Measurements from ENCODE around the gene CLRN1. TPM values are rescaled to one million over a fixed set of nuclear protein-coding genes. Genes with fewer than 3 reads are reported as not detected.
"Not testable (repeated sequence)": the region's sequence is repeated elsewhere in the genome, so short reads cannot be mapped to it uniquely, and the experiment has no call there.

The CLRN1 gene
- total RNA-seq, 1 donor from 2014 or later = not detected

DNA sequence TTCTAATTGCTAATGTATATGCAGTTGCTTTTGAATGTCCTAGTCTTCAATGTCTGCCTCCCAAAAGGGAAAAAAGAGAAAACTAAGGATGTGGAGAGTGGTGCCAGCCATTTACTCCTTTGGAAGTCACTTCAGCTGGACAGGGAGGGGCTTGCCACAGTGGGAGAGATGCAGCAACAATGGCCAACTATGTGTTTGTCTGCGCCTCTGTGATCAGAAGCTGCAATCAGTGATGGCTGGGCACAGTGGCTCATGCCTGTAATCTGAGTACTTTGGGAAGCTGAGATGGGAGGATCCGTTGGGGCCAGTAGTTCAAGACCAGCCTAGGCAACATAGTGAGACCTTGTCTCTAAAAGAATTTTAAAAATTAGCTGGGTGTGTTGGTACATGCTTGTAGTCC is 16.7 kb upstream of the CLRN1 start:
- H3K4me3 Mint-ChIP-seq = no peak overlapping the region
- peaks cover 8% of the 10 kb centered on the region for H3K27me3 Mint-ChIP-seq
- H3K27ac Mint-ChIP-seq = no peak overlapping the region
- DNase-seq (ENCODE audit: extremely low spot score, unreplicated experiment) = no peak
- peaks cover 7% of the 10 kb centered on the region for H3K9me3 Mint-ChIP-seq
- no peaks in the 10 kb centered on the region for H3K4me1 Mint-ChIP-seq (ENCODE audit: unreplicated experiment)
- H3K36me3 Mint-ChIP-seq = no peaks in the 10 kb centered on the region
- TF ChIP-seq CTCF (conservative IDR thresholded peaks at IDR 0.05) = no peak

DNA sequence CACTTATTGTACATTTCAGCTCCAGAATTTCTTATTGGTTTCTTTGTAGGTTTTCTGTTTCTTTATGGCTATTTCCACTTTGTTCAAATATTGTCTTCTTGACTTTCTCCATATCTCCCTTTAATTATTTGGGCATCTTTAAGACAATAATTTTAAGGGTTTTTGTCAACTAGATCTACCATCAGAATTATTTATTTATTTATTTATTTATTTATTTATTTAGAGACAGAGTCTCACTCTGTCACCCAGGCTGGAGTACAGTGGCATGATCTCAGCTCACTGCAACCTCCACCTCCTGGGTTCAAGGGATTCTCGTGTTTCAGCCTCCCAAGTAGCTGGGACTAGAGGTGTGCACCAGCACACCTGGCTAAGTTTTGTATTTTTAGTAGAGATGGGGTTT is 15.9 kb upstream of the CLRN1 start:
- peaks cover 12% of the 10 kb centered on the region for H3K27me3 Mint-ChIP-seq
- not testable (repeated sequence) for DNase-seq (ENCODE audit: extremely low spot score, unreplicated experiment); H3K9me3 Mint-ChIP-seq; H3K4me1 Mint-ChIP-seq (ENCODE audit: unreplicated experiment); H3K36me3 Mint-ChIP-seq; H3K27ac Mint-ChIP-seq; H3K4me3 Mint-ChIP-seq

- no peak for DNase-seq (ENCODE audit: extremely low spot score, unreplicated experiment)
- TF ChIP-seq CTCF (conservative IDR thresholded peaks at IDR 0.05) = no peak
- no peak overlapping the region for H3K4me3 Mint-ChIP-seq
- H3K4me1 Mint-ChIP-seq (ENCODE audit: unreplicated experiment) = no peaks in the 10 kb centered on the region
- no peaks in the 10 kb centered on the region for H3K9me3 Mint-ChIP-seq
- no peak overlapping the region for H3K27ac Mint-ChIP-seq
- H3K36me3 Mint-ChIP-seq = no peaks in the 10 kb centered on the region
- H3K27me3 Mint-ChIP-seq = peaks cover 11% of the 10 kb centered on the region
These were observed 13.2 kb upstream of the CLRN1 start for GRCh38 chr3:150985711-150986110.

GRCh38 chr3:150984066-150984465 is 11.5 kb upstream of the CLRN1 start:
- no peak for TF ChIP-seq CTCF (conservative IDR thresholded peaks at IDR 0.05)
- Mint-ChIP-seq H3K36me3 (no peaks in the 10 kb centered on the region), H3K4me1 (ENCODE audit: unreplicated experiment) (no peaks in the 10 kb centered on the region), H3K27me3 (peaks cover 14% of the 10 kb centered on the region), H3K4me3 (no peak overlapping the region), H3K9me3 (no peaks in the 10 kb centered on the region), H3K27ac (no peak overlapping the region)
- DNase-seq (ENCODE audit: extremely low spot score, unreplicated experiment) = no peak

GRCh38 chr3:150978566-150979148 is 6.1 kb upstream of the CLRN1 start:
- no peak overlapping the region for H3K4me3 Mint-ChIP-seq
- H3K9me3 Mint-ChIP-seq = no peaks in the 10 kb centered on the region
- TF ChIP-seq CTCF (conservative IDR thresholded peaks at IDR 0.05) = no peak
- no peaks in the 10 kb centered on the region for H3K36me3 Mint-ChIP-seq
- no peak overlapping the region for H3K27ac Mint-ChIP-seq
- no peak for DNase-seq (ENCODE audit: extremely low spot score, unreplicated experiment)
- no peaks in the 10 kb centered on the region for H3K4me1 Mint-ChIP-seq (ENCODE audit: unreplicated experiment)
- peaks cover 20% of the 10 kb centered on the region for H3K27me3 Mint-ChIP-seq

- Mint-ChIP-seq H3K27me3 (peaks cover 17% of the 10 kb centered on the region), H3K27ac (no peak overlapping the region), H3K36me3 (no peaks in the 10 kb centered on the region), H3K4me3 (no peak overlapping the region), H3K9me3 (no peaks in the 10 kb centered on the region), H3K4me1 (ENCODE audit: unreplicated experiment) (peaks cover 8% of the 10 kb centered on the region)
- no peak for DNase-seq (ENCODE audit: extremely low spot score, unreplicated experiment)
- TF ChIP-seq CTCF (conservative IDR thresholded peaks at IDR 0.05) = no peak
These were observed 3.5 kb upstream of the CLRN1 start for GRCh38 chr3:150975992-150976368.
